ENCODE results near the gene PCSK4. TPM values are rescaled to one million over a fixed set of nuclear protein-coding genes. Genes with fewer than 3 reads are reported as not detected.

PCSK4 gene
- total RNA-seq, 1 experiment from 2014 or later: 7.2 TPM

- Histone ChIP-seq H3K27ac (ENCODE audit: low read depth, low read length, poor library complexity, severe bottlenecking) (no peak overlapping the region), H3K4me3 (ENCODE audit: low read depth, low read length, poor library complexity, severe bottlenecking) (no peak overlapping the region), H3K27me3 (replicated peaks; ENCODE audit: insufficient read depth, low read depth, low read length, poor library complexity) (peaks cover 52% of the 10 kb centered on the region), H3K36me3 (ENCODE audit: insufficient read depth, low read length, poor library complexity, severe bottlenecking) (no peaks in the 10 kb centered on the region), H3K4me1 (ENCODE audit: insufficient read depth, low read length, poor library complexity, severe bottlenecking) (peaks cover 17% of the 10 kb centered on the region), H3K9me3 (ENCODE audit: low read depth, low read length, poor library complexity, severe bottlenecking) (no peaks in the 10 kb centered on the region)
- ChIA-PET CTCF (interaction anchor here (1.4 kb wide), 1 partner anchor 360 kb away, joined by 4 read pairs; no protein-coding TSS in a partner anchor), POLR2A (ENCODE audit: low non-redundant PET) (no interaction called here)
- no peak for DNase-seq (ENCODE audit: low spot score)
- BruUV-seq (replicated peaks): no TSS peak
- intact Hi-C loops (cut with micrococcal nuclease; ENCODE audit: unreplicated experiment): no loop called here
- TF ChIP-seq EZH2 (IDR thresholded peaks at IDR 0.05; ENCODE audit: borderline replicate concordance, low read depth, low read length, poor library complexity, severe bottlenecking): no peak
- no peak for TF ChIP-seq CTCF (conservative IDR thresholded peaks at IDR 0.05; ENCODE audit: low read depth, low read length)
Observed at GRCh38 chr19:1466018-1466460, 24.1 kb downstream of the PCSK4 start.

- ChIA-PET POLR2A (ENCODE audit: low non-redundant PET) (no interaction called here), CTCF (interaction anchor here (1.4 kb wide), 1 partner anchor 361 kb away, joined by 4 read pairs; no protein-coding TSS in a partner anchor)
- Histone ChIP-seq H3K27me3 (replicated peaks; ENCODE audit: insufficient read depth, low read depth, low read length, poor library complexity) (peaks cover 45% of the 10 kb centered on the region), H3K36me3 (ENCODE audit: insufficient read depth, low read length, poor library complexity, severe bottlenecking) (no peaks in the 10 kb centered on the region), H3K4me1 (ENCODE audit: insufficient read depth, low read length, poor library complexity, severe bottlenecking) (peaks cover 12% of the 10 kb centered on the region), H3K4me3 (ENCODE audit: low read depth, low read length, poor library complexity, severe bottlenecking) (no peak overlapping the region), H3K9me3 (ENCODE audit: low read depth, low read length, poor library complexity, severe bottlenecking) (no peaks in the 10 kb centered on the region), H3K27ac (ENCODE audit: low read depth, low read length, poor library complexity, severe bottlenecking) (no peak overlapping the region)
- no TSS peak for BruUV-seq (replicated peaks)
- DNase-seq (ENCODE audit: low spot score): peak; percentile 59
- TF ChIP-seq EZH2 (IDR thresholded peaks at IDR 0.05; ENCODE audit: borderline replicate concordance, low read depth, low read length, poor library complexity, severe bottlenecking) (no peak), CTCF (conservative IDR thresholded peaks at IDR 0.05; ENCODE audit: low read depth, low read length) (peak; percentile 42)
- intact Hi-C loops (cut with micrococcal nuclease; ENCODE audit: unreplicated experiment): no loop called here
Observed at GRCh38 chr19:1465191-1466016, 24.7 kb downstream of the PCSK4 start.

GRCh38 chr19:1461862-1462261 is 28.3 kb downstream of the PCSK4 start:
- intact Hi-C loops (cut with micrococcal nuclease; ENCODE audit: unreplicated experiment): no loop called here
- ChIA-PET POLR2A (ENCODE audit: low non-redundant PET) (no interaction called here), CTCF (interaction anchor here (0.7 kb wide), 1 partner anchor 12 kb away, joined by 4 read pairs; no protein-coding TSS in a partner anchor)
- Histone ChIP-seq H3K27ac (ENCODE audit: low read depth, low read length, poor library complexity, severe bottlenecking) (no peak overlapping the region), H3K4me3 (ENCODE audit: low read depth, low read length, poor library complexity, severe bottlenecking) (no peak overlapping the region), H3K9me3 (ENCODE audit: low read depth, low read length, poor library complexity, severe bottlenecking) (no peaks in the 10 kb centered on the region), H3K4me1 (ENCODE audit: insufficient read depth, low read length, poor library complexity, severe bottlenecking) (peaks cover 2% of the 10 kb centered on the region), H3K27me3 (replicated peaks; ENCODE audit: insufficient read depth, low read depth, low read length, poor library complexity) (peaks cover 12% of the 10 kb centered on the region), H3K36me3 (ENCODE audit: insufficient read depth, low read length, poor library complexity, severe bottlenecking) (no peaks in the 10 kb centered on the region)
- no TSS peak for BruUV-seq (replicated peaks)
- no peak for DNase-seq (ENCODE audit: low spot score)
- TF ChIP-seq EZH2 (IDR thresholded peaks at IDR 0.05; ENCODE audit: borderline replicate concordance, low read depth, low read length, poor library complexity, severe bottlenecking) (no peak), CTCF (conservative IDR thresholded peaks at IDR 0.05; ENCODE audit: low read depth, low read length) (no peak)
